GM23248 (cell line): ENCODE data around the gene LYRM2. TPM values are rescaled to one million over a fixed set of nuclear protein-coding genes. Genes with fewer than 3 reads are reported as not detected.

Experiments
- DNase-seq: peaks from one replicate; pipeline ENCODE4 v3.0.0-alpha.2; 2015
- H2AFZ ChIP-seq: fragments of 200-600 bp; sonication (generic); 2 replicates; pipeline ENCODE4 v1.6.1; 2016; ENCODE audit warnings: antibody characterized with exemption
- H3F3A ChIP-seq: fragments of 200-600 bp; sonication (generic); 2 replicates; pipeline ENCODE4 v1.6.1; 2016; ENCODE audit warnings: mild to moderate bottlenecking, antibody characterized with exemption, mixed run types; ENCODE audit not compliant: insufficient read depth
- H3K27ac ChIP-seq: fragments of 200-600 bp; sonication (generic); 2 replicates; pipeline ENCODE4 v1.5.1; 2016; ENCODE audit warnings: mild to moderate bottlenecking
- H3K27me3 ChIP-seq: fragments of 200-600 bp; sonication (generic); replicated peaks from 2 replicates; pipeline ENCODE4 v1.6.1; 2016; ENCODE audit warnings: mild to moderate bottlenecking; ENCODE audit not compliant: insufficient read depth
- H3K36me3 ChIP-seq: fragments of 200-600 bp; sonication (generic); 2 replicates; pipeline ENCODE4 v1.6.1; 2016; ENCODE audit warnings: low read depth, mild to moderate bottlenecking
- H3K4me1 ChIP-seq: fragments of 200-600 bp; sonication (generic); 2 replicates; pipeline ENCODE4 v1.6.1; 2016; ENCODE audit warnings: mild to moderate bottlenecking; ENCODE audit not compliant: insufficient read depth
- H3K4me2 ChIP-seq: fragments of 200-600 bp; sonication (generic); one replicate; pipeline ENCODE4 v1.6.1; 2016; ENCODE audit warnings: mild to moderate bottlenecking; ENCODE audit not compliant: unreplicated experiment
- H3K4me3 ChIP-seq: fragments of 200-600 bp; sonication (generic); 2 replicates; pipeline ENCODE4 v1.5.1; 2016; ENCODE audit warnings: mild to moderate bottlenecking
- H3K79me2 ChIP-seq: fragments of 200-600 bp; sonication (generic); 2 replicates; pipeline ENCODE4 v1.6.1; 2016; ENCODE audit warnings: mild to moderate bottlenecking; ENCODE audit not compliant: insufficient read depth
- H3K9ac ChIP-seq: fragments of 200-600 bp; sonication (generic); 2 replicates; pipeline ENCODE4 v1.6.1; 2016; ENCODE audit warnings: mild to moderate bottlenecking
- H3K9me2 ChIP-seq: fragments of 200-600 bp; sonication (generic); 2 replicates; pipeline ENCODE4 v1.6.1; 2016; ENCODE audit warnings: mixed run types, mild to moderate bottlenecking, moderate library complexity; ENCODE audit not compliant: insufficient read depth
- H3K9me3 ChIP-seq: fragments of 200-600 bp; sonication (generic); one replicate; pipeline ENCODE4 v1.6.1; 2017; ENCODE audit warnings: low read depth
- H4K20me1 ChIP-seq: fragments of 200-600 bp; sonication (generic); 2 replicates; pipeline ENCODE4 v1.6.0; 2016; ENCODE audit not compliant: insufficient read depth
- EZH2 ChIP-seq: fragments of 200-600 bp; sonication (generic); IDR thresholded peaks from 2 replicates; pipeline ENCODE4 v1.6.1; 2018; ENCODE audit warnings: antibody characterized with exemption, mild to moderate bottlenecking; ENCODE audit not compliant: insufficient read depth, poor library complexity, severe bottlenecking
- EZH2phosphoT487 ChIP-seq: fragments of 200-600 bp; sonication (generic); IDR thresholded peaks from 2 replicates; pipeline ENCODE4 v1.6.1; 2018; ENCODE audit warnings: antibody characterized with exemption, moderate library complexity, mild to moderate bottlenecking, low read depth; ENCODE audit not compliant: insufficient read depth
- WGBS, 2 experiments: methylation state at CpG; one replicate each; pipeline ENCODE4 v1.1.6; 2015 to 2017; ENCODE audit warnings: low lambda C conversion rate in 2 of 2, low coverage in 1 of 2; ENCODE audit errors: missing lambda C conversion rate in 2 of 2; 5-methylcytosine and 5-hydroxymethylcytosine counted together
- in situ Hi-C: fragments of 300-500 bp; cut with MboI; formaldehyde crosslinking; loops from 2 replicates; pipeline ENCODE4 v1.15.0; 2020
- polyA plus RNA-seq: library from polyadenylated mRNA; unstranded; fragments of >200 nt; fragmentation: Nextera tagmentation; extraction: Ambion mirVana; gene quantifications from 2 replicates; pipeline ENCODE4 v1.2.1, GENCODE V29; 2016
- total RNA-seq: library from RNA; depleted of rRNA; stranded (reverse); fragments of >200 nt; shearing (Covaris generic); gene quantifications from 2 replicates; pipeline ENCODE4 v1.2.3, GENCODE V29; 2014

The LYRM2 gene
- total and polyA plus RNA-seq, 2 experiments from 2014 or later: 30.6 to 69.5 TPM

GRCh38 chr6:89678531-89678930, 40.0 kb upstream of the LYRM2 start:
- WGBS, 2 experiments: 97 to 99% methylated on average over 3 of the region's 3 CpGs
- Histone ChIP-seq H2AFZ (no peak overlapping the region), H3K27me3 (no peaks in the 10 kb centered on the region), H3K4me1 (no peaks in the 10 kb centered on the region), H4K20me1 (no peaks in the 10 kb centered on the region), H3F3A (no peaks in the 10 kb centered on the region), H3K79me2 (no peaks in the 10 kb centered on the region), H3K36me3 (peaks cover 37% of the 10 kb centered on the region; the same call in 1 of the 2 replicates), H3K27ac (no peak overlapping the region), H3K4me3 (no peak overlapping the region), H3K9me2 (no peaks in the 10 kb centered on the region), H3K9ac (no peak overlapping the region), H3K9me3 (no peaks in the 10 kb centered on the region), H3K4me2 (no peak overlapping the region)
- no peak for DNase-seq
- no peak for TF ChIP-seq EZH2phosphoT487
- no peak for TF ChIP-seq EZH2
- in situ Hi-C loops: no loop called here

GRCh38 chr6:89675949-89676748, 37.6 kb upstream of the LYRM2 start:
- WGBS, 2 experiments: 30 to 40% methylated on average over 7 of the region's 7 CpGs
- Histone ChIP-seq H3K4me2 (no peak overlapping the region), H3K27ac (no peak overlapping the region), H3K79me2 (no peaks in the 10 kb centered on the region), H3F3A (no peaks in the 10 kb centered on the region), H3K4me3 (no peak overlapping the region), H3K9me2 (no peaks in the 10 kb centered on the region), H3K27me3 (no peaks in the 10 kb centered on the region), H3K9ac (no peak overlapping the region), H3K36me3 (peaks cover 29% of the 10 kb centered on the region; the same call in 1 of the 2 replicates), H3K9me3 (no peaks in the 10 kb centered on the region), H2AFZ (no peak overlapping the region), H3K4me1 (no peaks in the 10 kb centered on the region), H4K20me1 (no peaks in the 10 kb centered on the region)
- no peak for TF ChIP-seq EZH2
- TF ChIP-seq EZH2phosphoT487: no peak
- DNase-seq: peak; percentile 4
- in situ Hi-C loops: no loop called here

DNA sequence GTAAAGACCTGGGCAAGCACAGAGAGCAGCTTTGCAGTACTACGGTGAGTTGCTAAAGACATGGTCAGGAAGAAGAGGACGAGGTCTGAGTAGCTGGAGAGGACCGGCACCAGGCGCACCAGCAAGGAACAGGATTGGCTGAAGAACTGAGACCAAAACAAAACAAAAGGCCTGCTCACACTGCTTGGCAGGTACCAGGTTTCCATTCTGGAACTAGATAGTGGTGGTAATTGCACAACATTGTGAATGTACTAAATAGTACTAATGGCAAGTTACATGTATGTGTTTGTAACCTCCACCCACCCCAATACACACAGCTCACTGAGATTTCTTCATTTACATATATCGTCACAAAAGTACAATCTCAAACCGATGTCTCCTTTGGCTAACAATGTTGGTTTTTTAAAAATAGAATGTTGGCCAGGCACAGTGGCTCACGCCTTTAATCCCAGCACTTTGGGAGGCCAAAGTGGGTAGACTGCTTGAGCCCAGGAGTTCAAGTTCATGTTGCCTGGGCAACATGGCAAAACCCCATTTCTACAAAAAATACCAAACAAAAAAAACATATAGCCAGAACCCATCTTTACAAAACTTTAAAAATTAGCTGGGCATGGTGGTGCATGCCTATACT, 32.5 kb upstream of the LYRM2 start:
- Histone ChIP-seq H3K4me1 (no peaks in the 10 kb centered on the region), H3K9me2 (no peaks in the 10 kb centered on the region), H3K79me2 (no peaks in the 10 kb centered on the region), H3K27me3 (no peaks in the 10 kb centered on the region), H3K9me3 (no peaks in the 10 kb centered on the region), H3K27ac (no peak overlapping the region), H4K20me1 (no peaks in the 10 kb centered on the region), H3K4me3 (no peak overlapping the region), H3K4me2 (no peak overlapping the region), H3F3A (no peaks in the 10 kb centered on the region), H3K36me3 (peaks cover 35% of the 10 kb centered on the region; the same call in 1 of the 2 replicates), H3K9ac (no peak overlapping the region), H2AFZ (no peak overlapping the region)
- no peak for DNase-seq
- in situ Hi-C loops: no loop called here
- no peak for TF ChIP-seq EZH2
- TF ChIP-seq EZH2phosphoT487: no peak
- WGBS, 2 experiments: 98 to 99% methylated on average over 7 of the region's 7 CpGs

- Histone ChIP-seq H3K36me3 (peaks cover 23% of the 10 kb centered on the region; the same call in 1 of the 2 replicates), H3K4me2 (no peak overlapping the region), H3F3A (no peaks in the 10 kb centered on the region), H3K9ac (no peak overlapping the region), H2AFZ (no peak overlapping the region), H3K79me2 (no peaks in the 10 kb centered on the region), H3K27ac (no peak overlapping the region), H3K4me3 (no peak overlapping the region), H3K9me2 (no peaks in the 10 kb centered on the region), H3K9me3 (no peaks in the 10 kb centered on the region), H3K27me3 (no peaks in the 10 kb centered on the region), H3K4me1 (no peaks in the 10 kb centered on the region), H4K20me1 (no peaks in the 10 kb centered on the region)
- TF ChIP-seq EZH2 (no peak), EZH2phosphoT487 (no peak)
- WGBS, 2 experiments: 82 to 85% methylated on average over 6 of the region's 6 CpGs
- DNase-seq: no peak
- in situ Hi-C loops: no loop called here
Observed at GRCh38 chr6:89669002-89669401, 30.5 kb upstream of the LYRM2 start.
